Stomach (tissue), 9 donors: ENCODE measurements around the gene KCNMB4. TPM values are rescaled to one million over a fixed set of nuclear protein-coding genes. Genes with fewer than 3 reads are reported as not detected.

Experiments used
- DNase-seq, 2 donors: peaks; one replicate each; pipeline versions ENCODE4 v3.0.0 to v3.0.0-alpha.2; 2013 to 2019
- H3K27ac ChIP-seq, 5 donors: fragments of 200-600 bp in 4 of 5; sonication (generic) in 4 of 5; one replicate each; pipeline ENCODE4 v1.5.1; 2013 to 2019; ENCODE audit warnings: mild to moderate bottlenecking in 1 of 5, moderate library complexity in 1 of 5
- H3K27me3 ChIP-seq, 3 donors: fragments of 200-600 bp; sonication (generic); one replicate each; pipeline ENCODE4 v1.5.1; 2017 to 2019; ENCODE audit warnings: mixed run types in 1 of 3
- H3K36me3 ChIP-seq, 4 donors: fragments of 200-600 bp; sonication (generic); 1 replicate in 3 of 4; 2 replicates in 1 of 4; pipeline ENCODE4 v1.5.1; 2016 to 2019
- H3K4me1 ChIP-seq, 4 donors: fragments of 200-600 bp; sonication (generic); one replicate each; pipeline ENCODE4 v1.5.1; 2016 to 2019
- H3K4me3 ChIP-seq, 4 donors: fragments of 200-600 bp; sonication (generic) in 3 of 4; one replicate each; pipeline ENCODE4 v1.5.1; 2016 to 2019; ENCODE audit warnings: mild to moderate bottlenecking in 1 of 4
- H3K9me3 ChIP-seq, 4 donors: fragments of 200-600 bp; sonication (generic); one replicate each; pipeline ENCODE4 v1.5.1; 2016 to 2019
- EP300 ChIP-seq: sonication (generic); formaldehyde crosslinking; IDR thresholded peaks from one replicate; pipeline ENCODE4 v1.6.1; 2017; ENCODE audit warnings: antibody characterized with exemption
- POLR2A ChIP-seq, 4 donors: fragments of 450-650 bp; IDR thresholded peaks; one replicate each; pipeline ENCODE4 v1.6.1; 2016; ENCODE audit warnings: antibody characterized with exemption in 4 of 4, control low read depth in 2 of 4, mild to moderate bottlenecking in 1 of 4, moderate library complexity in 1 of 4
- POLR2AphosphoS5 ChIP-seq, 3 donors: sonication (generic); formaldehyde crosslinking; IDR thresholded peaks; one replicate each; pipeline ENCODE4 v1.6.1; 2016; ENCODE audit warnings: antibody characterized with exemption in 3 of 3
- WGBS, 5 donors: extraction: QIAGEN DNeasy Blood & Tissue Kit in 3 of 5; methylation state at CpG; one replicate each; pipeline versions ENCODE4 v1.1.5 to v1.1.7; 2013 to 2018; 5-methylcytosine and 5-hydroxymethylcytosine counted together
- intact Hi-C: fragments of 100-400 bp; cut with DNase I; formaldehyde crosslinking; loops from one replicate; pipeline ENCODE4 v1.15.1; 2023; ENCODE audit warnings: low total_unique reads
- polyA plus RNA-seq, 3 donors: library from polyadenylated mRNA; stranded (reverse); fragments of 200-250 nt; gene quantifications; one replicate each; pipeline ENCODE4 v1.2.3, GENCODE V29; 2013
- total RNA-seq, 5 donors: library from RNA; depleted of rRNA; stranded (reverse); fragments of >200 nt; gene quantifications; one replicate each; pipeline versions ENCODE4 v1.1.0 to v1.2.3, GENCODE V29; 2014 to 2016
- TF ChIP-seq, protein P1 (sequence below), 7 experiments: fragments of 450-650 bp in 4 of 7; fragments of 200-600 bp in 3 of 7; sonication (generic) in 3 of 7; IDR thresholded peaks; one replicate each; pipeline ENCODE4 v1.5.1; 2016 to 2019; ENCODE audit warnings: antibody characterized with exemption in 7 of 7, control low read depth in 2 of 7, mild to moderate bottlenecking in 1 of 7
- donor health status: healthy with polysubstance abuse.
- donor health status: Bipolar disorder and iron deficiency.
- donor health status: healthy.

The KCNMB4 gene
- total and polyA plus RNA-seq, 8 donors: under 0.01 to 6.2 (median 2.0) TPM; not detected in 2

DNA sequence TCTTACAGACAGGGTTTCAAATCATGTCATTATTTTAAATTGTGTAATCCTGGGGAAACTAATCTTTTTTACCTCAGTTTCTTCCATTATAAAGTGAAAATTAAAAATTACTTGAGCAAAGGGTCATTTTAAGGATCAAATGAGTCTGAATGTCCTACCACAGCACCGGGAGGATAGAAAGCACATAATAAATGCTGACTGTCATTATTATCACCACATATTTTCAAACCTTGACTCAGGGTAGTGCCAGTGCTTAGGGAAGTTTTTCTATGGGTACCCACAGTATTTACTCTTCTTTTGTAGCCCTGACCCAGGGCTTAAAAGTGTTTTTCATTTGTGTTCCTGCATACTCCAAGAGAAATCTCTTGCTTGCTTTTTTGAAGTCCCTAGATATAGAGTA, 60.5 kb downstream of the KCNMB4 start:
- 40 to 61% (median 44%) methylated on average over 1 of the region's 1 CpG for WGBS, 5 donors
- Histone ChIP-seq H3K36me3 (no peaks in the 10 kb centered on the region), H3K4me3 (no peak overlapping the region), H3K4me1 (no peaks in the 10 kb centered on the region), H3K27me3 (no peaks in the 10 kb centered on the region), H3K9me3 (no peaks in the 10 kb centered on the region), H3K27ac (no peak overlapping the region)
- intact Hi-C loops: no loop called here
- no peak for TF ChIP-seq POLR2AphosphoS5 (IDR thresholded peaks at IDR 0.05)
- TF ChIP-seq, protein P1, sequence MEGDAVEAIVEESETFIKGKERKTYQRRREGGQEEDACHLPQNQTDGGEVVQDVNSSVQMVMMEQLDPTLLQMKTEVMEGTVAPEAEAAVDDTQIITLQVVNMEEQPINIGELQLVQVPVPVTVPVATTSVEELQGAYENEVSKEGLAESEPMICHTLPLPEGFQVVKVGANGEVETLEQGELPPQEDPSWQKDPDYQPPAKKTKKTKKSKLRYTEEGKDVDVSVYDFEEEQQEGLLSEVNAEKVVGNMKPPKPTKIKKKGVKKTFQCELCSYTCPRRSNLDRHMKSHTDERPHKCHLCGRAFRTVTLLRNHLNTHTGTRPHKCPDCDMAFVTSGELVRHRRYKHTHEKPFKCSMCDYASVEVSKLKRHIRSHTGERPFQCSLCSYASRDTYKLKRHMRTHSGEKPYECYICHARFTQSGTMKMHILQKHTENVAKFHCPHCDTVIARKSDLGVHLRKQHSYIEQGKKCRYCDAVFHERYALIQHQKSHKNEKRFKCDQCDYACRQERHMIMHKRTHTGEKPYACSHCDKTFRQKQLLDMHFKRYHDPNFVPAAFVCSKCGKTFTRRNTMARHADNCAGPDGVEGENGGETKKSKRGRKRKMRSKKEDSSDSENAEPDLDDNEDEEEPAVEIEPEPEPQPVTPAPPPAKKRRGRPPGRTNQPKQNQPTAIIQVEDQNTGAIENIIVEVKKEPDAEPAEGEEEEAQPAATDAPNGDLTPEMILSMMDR (IDR thresholded peaks at IDR 0.05): no peak
- TF ChIP-seq POLR2A (IDR thresholded peaks at IDR 0.05): no peak
- TF ChIP-seq EP300: no peak
- no peak for DNase-seq

DNA sequence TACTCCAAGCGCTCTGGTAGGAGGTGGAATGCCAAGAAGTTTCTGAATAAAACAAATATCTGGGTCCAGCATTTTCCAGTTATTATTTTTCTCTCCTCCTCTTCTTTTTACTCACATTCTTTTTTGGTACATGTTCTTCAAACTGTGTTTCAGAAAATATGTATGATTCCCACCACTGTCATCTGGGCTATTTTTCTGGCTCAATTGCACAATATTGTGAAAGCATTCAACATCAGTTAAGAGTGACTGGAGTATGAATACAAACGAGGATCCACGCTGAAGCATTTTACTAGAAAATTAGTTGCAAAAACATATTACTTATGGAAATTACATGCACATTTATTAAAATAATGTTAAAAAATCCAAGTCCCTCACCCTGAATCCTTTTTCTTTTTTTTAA, 61.5 kb downstream of the KCNMB4 start:
- H3K9me3 ChIP-seq: no peaks in the 10 kb centered on the region
- no peaks in the 10 kb centered on the region for H3K36me3 ChIP-seq
- H3K27me3 ChIP-seq: no peaks in the 10 kb centered on the region
- no peak for DNase-seq
- no peaks in the 10 kb centered on the region for H3K4me1 ChIP-seq
- H3K27ac ChIP-seq: no peak overlapping the region
- intact Hi-C loops: no loop called here
- H3K4me3 ChIP-seq: no peak overlapping the region
- WGBS, 5 donors: 83 to 96% (median 90%) methylated on average over 3 of the region's 3 CpGs
- TF ChIP-seq, protein P1 (IDR thresholded peaks at IDR 0.05): no peak
- TF ChIP-seq EP300 (no peak), POLR2AphosphoS5 (IDR thresholded peaks at IDR 0.05) (no peak), POLR2A (IDR thresholded peaks at IDR 0.05) (no peak)

DNA sequence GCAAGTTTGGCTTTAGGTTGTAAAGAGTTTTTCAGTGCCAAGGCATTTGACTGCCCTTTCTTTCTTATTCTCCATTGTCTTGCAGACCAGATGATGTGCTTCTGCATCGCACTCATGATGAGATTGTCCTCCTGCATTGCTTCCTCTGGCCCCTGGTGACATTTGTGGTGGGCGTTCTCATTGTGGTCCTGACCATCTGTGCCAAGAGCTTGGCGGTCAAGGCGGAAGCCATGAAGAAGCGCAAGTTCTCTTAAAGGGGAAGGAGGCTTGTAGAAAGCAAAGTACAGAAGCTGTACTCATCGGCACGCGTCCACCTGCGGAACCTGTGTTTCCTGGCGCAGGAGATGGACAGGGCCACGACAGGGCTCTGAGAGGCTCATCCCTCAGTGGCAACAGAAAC, 64.3 kb downstream of the KCNMB4 start:
- Histone ChIP-seq H3K27ac (no peak overlapping the region), H3K36me3 (no peaks in the 10 kb centered on the region), H3K4me1 (no peaks in the 10 kb centered on the region), H3K9me3 (peaks cover 0 to 2% (median 0%) of the 10 kb centered on the region in 4 donors), H3K27me3 (no peaks in the 10 kb centered on the region), H3K4me3 (no peak overlapping the region)
- no peak for DNase-seq
- WGBS, 5 donors: 87 to 96% (median 95%) methylated on average over 11 of the region's 11 CpGs
- TF ChIP-seq POLR2A (IDR thresholded peaks at IDR 0.05) (no peak), POLR2AphosphoS5 (IDR thresholded peaks at IDR 0.05) (no peak), EP300 (no peak)
- TF ChIP-seq, protein P1 (IDR thresholded peaks at IDR 0.05): no peak
- intact Hi-C loops: no loop called here

DNA sequence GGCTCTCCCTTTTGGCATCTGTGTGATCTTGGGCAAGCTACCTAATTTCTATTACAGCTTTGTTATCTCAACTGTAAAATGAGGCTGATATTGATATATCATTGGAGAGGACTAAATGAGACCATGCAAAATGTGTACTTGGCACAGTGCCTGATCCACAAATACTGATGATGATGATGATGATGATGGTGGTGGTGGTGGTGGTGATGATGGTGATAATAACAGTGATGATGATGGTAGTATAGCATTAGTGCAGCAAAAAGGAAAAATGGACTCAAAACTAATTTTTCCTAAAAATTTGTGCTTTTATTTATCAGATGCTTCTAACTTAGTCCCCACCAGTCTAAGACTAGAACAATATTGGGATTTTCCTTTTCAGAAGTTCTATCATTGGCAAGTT, 70.7 kb downstream of the KCNMB4 start:
- Histone ChIP-seq H3K4me3 (no peak overlapping the region), H3K4me1 (no peaks in the 10 kb centered on the region), H3K27me3 (no peaks in the 10 kb centered on the region), H3K27ac (no peak overlapping the region), H3K9me3 (peaks cover 0 to 2% (median 0%) of the 10 kb centered on the region in 4 donors), H3K36me3 (no peaks in the 10 kb centered on the region)
- no peak for DNase-seq
- intact Hi-C loops: no loop called here
- TF ChIP-seq, protein P1 (IDR thresholded peaks at IDR 0.05): no peak
- TF ChIP-seq POLR2AphosphoS5 (IDR thresholded peaks at IDR 0.05): no peak
- no peak for TF ChIP-seq EP300
- TF ChIP-seq POLR2A (IDR thresholded peaks at IDR 0.05): no peak
